Measurements from ENCODE around the gene POU3F1.

Gene POU3F1

DNA sequence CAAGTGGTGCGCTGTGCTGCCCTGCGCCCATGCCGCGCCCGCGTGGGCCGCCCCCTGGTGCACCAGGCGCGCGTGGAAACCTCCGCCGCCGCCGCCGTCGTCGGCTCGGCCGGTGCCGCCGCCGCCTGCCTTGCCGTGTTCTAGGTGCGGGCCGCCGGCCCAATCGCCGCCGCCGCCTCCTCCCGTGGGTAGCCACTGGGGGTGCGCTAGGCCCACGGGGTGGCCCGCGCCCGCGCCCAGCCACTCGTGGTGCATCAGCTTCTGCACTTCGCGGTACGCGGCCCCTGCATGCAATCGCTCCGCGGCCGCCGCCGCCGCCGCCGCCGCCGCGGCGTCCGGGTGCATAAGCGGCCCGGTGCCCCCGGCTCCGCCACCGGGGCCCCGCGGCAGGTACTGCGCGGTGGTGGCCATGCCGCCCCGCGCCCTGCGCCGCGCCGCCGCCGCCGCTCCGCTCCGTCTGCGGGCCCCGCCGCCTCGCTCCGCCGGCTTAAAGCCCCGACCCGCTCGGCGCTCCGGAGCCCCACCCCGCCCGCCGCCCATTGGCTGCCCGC is at the start of gene POU3F1:
Gene POU3F1, minus strand, starts transcription at position 461 of the 551 bp plus-strand sequence. Its CDS starts 50 bp downstream, at position 411.
- DNase-seq = no peak

DNA sequence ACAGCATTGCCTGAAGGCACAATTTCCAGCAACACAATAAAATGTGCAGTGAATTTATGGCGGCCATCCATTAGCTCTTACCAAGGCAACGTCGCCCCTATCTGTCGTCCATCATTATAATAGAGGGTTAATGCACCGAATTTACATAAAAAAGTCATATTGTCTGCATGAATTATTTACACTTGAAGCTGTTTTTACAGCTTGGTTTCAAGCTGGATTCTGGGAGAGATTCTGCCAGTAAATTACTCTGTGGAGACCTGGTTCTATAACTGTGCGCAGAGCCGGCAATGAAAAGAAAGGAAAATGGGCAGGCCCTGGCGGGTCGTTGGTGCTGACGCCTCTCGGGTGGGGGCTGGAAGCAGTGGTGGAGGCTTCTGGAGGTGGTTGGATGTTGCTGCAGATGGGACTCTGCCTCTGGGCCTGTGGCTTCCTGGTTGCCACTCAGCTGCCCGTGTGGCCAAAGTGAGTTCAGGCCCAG is 48.9 kb upstream of the POU3F1 start:
- DNase-seq = no peak

DNA sequence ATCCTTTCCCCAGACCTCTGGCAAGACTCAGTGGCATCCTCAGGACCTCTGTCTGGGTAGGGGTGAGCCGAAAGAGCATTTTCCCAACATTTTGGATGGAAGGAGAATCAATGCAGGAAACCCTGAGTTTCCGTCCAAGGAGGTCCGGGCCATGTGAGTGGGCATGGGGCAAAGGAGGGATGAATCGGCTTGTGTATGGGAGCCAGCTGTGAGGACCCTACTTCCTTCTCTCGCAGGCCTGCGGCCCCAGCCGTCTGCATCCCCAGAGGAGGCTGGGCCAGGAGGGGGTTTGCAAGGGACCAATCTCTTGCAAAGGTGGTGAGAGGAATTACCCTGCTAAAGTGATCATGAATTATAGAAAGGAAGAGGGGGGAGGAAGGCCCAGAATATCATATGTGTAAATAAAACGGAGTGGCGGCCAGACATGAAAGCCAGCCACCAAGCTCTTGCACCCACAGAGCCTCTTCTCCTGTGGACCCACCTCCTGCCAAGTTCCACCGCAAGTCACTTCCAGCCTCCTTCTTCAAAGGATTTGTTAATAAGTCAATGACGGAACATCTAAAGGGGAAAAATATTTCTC is 48.2 kb upstream of the POU3F1 start:
- DNase-seq = no peak

DNA sequence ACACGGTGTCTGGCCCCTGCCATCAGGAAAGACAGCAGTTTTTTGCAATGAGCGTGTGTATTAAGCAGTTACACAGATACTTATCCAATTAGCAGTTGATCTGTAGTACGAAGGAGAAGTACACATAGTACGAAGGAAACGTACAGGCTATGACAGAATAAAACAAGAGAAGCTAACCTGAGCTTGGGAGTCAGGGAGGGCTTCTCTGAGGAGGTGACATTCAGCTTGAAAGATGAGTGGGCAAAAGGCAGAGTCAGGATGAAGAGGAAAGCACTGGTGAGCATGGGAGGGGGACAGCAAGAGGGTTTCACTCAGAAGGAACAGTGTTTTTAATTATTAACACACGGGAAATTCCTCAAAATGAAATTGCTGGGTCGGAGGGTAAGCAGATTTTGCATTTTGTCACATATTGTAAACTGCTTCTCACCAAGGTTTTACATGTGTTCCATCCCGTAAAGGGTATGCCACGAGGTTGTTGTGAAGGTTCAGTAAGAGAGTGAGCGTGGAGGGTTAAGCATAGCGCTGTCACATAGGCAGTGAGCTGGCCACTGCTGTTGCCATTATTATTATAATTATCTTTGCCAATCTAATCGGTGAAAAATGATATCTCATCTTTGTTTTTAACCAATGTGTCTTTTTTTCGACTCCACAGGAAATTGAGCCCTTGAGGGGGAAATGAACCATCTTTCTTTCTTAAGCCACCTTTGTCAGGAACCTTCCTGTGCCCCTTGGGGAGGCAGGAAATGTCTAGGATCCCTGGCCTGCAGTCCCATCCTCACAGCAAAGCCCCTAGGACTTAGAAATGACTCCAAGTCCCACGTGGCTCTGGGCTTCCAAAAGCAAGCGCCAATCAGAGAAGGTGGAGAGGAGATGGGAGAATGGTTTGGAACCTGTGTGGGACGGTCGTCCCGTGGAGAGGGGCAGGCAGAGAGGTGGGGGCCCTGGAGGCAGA is 47.3 kb upstream of the POU3F1 start:
- no peak for DNase-seq

DNA sequence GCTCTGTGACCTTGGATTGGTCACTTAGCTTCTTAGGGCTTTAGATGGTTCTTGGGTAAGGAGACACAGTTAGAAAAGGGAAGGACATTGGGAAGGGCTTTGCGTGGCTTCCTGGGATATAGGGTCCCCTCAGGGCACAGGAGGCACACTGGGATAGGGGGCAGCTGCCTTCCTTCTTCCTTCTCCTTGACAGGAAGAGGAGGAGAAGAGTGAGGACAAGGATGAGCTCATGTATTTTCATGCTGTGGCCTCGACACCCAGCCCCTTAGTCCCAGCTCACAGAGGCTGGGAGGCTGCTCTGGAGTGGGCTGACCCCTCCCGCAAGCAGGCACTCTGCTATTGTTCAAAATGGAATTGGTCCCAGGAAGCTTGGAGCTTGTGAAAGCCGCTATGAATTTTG is 45.7 kb upstream of the POU3F1 start:
- DNase-seq = no peak

DNA sequence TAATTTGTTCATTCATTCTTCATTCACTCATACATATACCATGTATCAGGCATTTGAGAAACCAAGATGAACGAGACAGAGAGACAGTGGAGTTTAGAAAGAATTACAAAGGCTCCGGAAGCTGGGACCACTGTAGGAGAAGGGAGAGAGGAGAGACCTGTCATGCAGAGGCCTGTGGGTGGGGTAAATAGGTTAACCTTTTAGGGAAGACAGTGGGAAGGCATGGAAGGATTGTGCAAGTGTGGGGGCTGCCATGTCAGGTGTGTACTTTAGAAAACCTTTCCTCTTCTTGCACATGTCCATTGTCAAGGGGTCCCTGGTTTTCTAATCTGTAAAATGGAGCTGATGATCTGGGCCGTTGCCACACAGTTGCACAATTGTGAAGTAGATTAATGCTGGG is 44.2 kb upstream of the POU3F1 start:
- DNase-seq = no peak

DNA sequence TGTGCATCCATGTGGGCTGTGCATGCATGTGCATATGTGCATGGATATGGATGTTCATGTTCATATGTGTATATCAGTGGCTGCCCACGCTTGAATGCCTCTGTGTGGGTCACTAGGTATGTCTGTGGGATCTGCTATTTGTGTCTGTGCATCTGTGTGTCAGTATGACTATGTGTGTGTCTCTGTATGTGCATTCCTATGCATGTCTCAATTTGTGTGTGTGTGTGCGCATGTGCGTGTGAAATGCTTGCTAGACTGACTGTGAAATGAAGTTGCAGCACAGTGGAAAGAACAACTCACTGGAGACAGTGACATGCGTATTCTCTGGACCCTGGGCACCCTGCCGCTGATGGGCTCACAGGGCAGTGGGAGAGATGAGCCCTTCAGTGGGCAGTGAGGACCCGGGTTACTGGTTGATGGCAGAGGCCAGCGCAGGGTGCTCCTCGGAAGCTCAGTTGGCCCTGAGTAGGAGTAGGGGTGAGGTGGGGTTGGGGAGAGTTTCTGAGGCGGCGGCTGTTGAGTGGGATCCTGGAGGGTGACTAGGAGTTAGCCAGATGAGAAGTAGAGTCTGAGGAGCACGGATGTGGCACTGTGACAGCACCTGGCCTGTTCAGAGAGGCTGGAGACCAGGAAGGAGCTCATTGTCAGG is 43.2 kb upstream of the POU3F1 start:
- no peak for DNase-seq

DNA sequence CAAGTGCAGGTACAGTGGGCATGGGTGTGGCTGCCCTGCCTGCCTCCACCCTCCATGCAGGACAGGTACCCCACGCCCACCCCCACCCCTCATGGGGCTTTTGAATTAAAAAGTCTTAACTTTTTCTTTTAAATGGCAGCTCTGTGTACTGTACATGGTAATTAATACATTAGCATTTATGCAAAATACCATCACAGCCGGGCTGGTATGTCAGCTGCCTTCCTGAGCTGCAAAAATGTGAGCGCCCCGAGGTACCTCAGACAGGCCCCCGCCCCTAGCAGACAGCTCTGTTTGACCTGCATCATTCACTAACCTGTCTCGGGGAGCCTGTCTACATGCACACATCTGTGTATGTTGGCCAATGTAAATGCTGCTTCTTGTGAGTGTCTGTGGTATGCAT is 42.2 kb upstream of the POU3F1 start:
- DNase-seq = no peak

DNA sequence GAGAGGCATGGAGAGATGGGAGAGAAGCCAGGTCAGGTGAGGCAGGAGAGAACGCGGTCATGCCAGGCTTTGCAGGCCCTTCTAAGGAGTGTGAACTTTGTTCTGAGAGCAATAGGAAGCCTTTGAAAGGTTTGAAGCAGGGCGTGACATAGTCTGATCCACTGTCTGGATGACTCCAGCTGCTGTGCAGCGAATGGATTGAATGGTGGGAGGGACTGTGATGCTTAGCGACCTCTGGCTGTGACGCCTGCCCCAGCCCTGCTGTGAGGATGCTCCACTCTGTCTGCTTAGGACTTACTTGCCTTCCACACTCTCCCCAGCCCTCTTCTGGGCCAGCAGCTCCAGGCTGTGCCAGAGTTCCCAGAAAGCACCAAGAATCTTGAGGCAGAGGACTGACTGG is 41.8 kb upstream of the POU3F1 start:
- DNase-seq = no peak

DNA sequence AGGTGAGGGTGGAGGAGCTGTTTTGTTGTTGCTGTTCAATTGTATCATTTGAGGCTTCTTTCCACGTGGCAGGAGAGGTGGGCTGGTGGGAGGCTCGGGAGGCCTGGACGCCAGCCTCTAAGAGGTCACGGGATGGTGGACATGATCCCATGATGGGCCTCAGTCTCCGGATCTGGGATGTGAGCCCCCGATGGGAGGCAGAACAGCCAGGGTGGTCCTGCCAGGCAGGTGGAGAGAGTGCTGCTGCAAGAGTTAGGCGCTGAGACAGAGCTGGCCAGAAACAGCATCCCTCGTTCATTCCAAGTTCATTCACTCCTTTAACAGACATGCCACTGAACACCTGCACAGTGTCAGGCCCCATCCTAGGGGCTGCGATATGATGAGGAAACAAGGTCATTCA is 41.1 kb upstream of the POU3F1 start:
- no peak for DNase-seq

DNA sequence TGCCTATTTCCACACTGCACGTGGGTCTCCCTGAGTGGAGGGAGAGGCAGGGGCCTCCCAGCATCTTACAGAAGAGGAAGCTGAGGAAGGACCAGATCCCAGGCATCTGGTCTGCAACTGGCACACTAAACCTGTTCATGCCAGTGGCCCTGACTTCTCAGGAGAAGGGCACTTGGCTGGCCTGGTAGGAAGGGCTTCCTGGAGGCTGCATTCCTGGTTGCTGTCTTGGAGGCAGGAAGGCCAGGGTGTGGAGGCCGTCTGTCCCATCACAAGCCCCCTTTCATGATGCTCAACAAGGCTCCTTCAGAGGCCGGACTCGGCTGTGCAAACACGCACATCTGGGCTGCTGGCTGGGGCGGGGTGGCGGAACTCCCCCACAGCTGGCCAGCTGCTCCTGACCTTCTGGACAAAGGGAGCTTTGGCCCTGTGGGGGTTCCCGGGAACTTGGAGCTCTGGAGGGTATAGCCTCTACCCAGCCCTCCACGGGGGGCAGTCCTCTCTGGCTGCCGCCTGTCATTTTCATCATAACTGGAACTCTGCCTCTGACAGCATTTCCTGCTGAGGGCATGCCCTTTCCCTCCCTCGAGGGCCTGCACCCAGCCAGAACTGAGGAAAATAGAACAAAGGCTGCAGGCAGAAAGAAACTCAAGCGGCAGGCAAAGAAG is 39.2 kb upstream of the POU3F1 start:
- no peak for DNase-seq

DNA sequence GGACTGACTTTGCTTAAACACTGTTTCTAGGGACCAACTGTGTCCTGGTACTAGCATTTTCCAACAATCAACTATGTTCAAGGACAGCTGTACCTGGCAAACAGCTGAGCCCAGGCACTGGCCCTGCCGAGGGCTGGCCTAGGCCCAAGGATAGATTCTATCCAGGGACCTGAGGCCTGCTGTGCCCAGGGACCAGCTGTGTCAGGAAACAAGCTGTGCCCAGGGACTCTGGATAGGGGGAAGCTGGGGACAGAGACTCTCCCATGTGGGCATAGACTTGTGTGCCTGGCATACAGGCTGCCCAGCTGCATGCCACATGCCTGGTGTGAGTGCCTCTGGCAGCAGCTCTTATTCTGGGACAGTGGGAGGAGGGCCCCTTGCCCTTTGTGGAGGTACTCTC is 38.1 kb upstream of the POU3F1 start:
- no peak for DNase-seq

DNA sequence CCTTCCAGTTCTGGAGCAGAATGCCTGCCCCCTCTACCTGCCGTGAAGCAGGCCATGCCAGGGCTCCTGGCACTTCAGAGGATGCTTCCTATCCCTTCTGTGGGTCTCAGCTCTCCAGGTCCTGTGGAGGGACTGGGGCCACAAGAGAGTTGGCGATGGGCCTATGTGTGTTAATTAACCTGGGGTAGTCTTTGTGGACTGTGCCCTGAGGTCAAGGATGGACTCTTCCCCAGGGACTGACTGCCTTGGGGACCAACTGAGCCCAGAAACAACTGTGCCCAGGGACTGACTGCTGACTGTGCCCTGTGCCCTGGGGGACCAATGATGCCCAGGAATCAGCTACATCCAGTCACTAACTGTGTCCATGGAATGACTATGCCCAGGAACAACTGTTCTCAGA is 37.5 kb upstream of the POU3F1 start:
- no peak for DNase-seq

DNA sequence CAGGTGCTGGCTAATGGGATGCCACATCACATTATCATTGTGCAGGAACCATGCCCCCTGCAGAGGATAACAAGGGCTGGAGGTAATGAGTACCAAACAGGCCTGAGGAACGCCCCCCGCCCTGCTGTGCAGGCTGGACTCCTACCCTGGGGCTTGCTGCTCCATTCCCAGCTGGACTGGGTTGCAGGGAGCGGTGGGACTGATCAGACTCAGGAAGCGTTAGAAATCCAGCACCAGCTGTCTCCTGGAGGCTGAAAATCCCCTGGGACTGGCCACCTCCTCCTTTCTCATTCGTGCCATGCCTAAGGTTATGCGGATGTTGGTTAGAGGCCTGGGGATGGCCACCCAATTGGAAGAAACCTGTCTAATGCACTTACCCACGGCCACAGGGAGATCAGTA is 36.9 kb upstream of the POU3F1 start:
- no peak for DNase-seq

DNA sequence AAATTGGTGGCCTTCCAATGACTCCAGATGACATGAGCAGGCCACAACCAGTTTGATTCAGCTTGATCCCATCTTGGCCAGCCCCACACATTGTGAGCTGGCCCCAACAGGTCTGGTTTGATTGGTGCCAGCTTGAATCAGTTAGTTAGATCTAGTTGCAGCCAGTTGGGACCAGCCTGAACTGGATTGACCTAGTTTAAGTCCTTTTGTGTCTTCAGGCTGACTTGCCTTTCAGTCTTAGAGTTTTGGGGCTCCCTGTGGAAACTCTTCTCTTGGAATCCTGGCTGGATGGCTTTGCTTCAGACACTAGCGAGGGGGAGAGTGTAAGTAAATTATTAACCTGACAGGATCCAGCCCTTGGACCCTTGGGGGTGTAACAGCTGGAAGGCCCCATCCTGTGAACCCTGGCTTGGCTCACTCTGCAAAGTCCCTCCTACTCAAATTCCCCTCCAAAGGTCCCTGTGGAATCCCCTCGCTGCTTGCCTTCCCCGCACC is 36.2 kb upstream of the POU3F1 start:
- DNase-seq = no peak

DNA sequence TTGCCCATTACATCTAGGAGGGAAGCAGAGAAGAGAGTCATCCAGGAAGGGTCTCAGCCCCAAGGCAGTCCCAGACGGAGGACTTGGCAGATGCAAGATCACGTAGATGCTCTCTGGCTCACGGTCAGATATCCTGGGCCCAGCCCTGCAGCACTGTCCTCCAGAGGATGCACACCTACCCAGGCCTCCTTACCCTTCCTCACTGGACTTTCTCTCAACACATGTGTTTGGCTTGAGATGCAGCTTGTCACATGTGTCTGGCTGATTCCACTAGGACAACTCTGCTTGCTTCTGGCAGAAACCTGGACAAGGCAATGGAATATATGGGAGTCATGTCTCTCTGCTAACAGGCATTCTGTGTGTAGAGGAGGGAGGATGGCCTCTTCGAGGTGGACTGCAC is 32.4 kb upstream of the POU3F1 start:
- no peak for DNase-seq

DNA sequence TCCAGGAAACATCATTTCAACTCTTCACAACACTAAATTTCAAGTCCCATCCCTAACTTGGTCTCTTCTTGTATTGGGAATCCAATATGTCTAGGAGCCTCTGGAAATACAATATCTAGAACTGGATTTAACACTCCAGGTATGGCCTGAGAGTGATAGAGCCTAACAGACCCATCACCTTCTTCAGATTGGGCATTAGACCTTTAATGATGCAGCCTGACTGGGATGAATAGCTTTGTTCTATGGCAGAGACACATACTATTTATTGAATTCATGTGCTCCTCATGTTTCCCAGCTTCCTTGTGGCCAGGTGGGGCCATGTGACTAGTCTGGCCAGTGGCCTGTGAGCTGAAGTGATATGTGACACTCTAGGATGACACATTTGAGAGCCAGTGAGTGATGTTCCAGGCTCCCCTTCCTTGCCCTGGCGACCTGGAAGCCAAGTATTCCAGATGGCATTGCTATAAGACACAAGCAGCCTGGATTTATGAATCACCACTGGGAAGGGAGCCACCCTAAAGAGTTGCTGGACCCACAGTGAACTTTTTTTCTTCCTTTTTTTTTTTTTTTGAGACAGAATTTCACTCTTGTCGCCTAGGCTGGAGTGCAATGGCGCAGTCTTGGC is 31.0 kb upstream of the POU3F1 start:
- DNase-seq = no peak

DNA sequence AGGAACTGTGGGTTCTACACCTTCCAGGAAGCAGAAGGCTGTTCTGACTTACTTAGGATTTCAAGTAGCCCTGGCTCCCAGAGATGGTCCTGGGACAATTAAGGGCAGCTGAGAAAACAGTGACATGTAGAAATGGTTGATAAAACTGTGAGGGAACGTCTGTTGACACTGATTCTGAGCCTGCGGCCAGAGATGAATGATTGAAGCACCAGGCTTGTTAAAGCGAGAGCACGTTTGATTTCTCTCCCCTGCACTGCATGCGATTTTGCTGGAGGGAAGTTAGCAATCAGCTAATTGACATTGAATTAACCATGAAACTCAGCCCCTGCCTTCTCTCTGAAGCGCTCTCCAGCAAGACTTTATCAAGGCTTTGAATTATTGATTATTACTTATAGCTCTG is 29.9 kb upstream of the POU3F1 start:
- no peak for DNase-seq

DNA sequence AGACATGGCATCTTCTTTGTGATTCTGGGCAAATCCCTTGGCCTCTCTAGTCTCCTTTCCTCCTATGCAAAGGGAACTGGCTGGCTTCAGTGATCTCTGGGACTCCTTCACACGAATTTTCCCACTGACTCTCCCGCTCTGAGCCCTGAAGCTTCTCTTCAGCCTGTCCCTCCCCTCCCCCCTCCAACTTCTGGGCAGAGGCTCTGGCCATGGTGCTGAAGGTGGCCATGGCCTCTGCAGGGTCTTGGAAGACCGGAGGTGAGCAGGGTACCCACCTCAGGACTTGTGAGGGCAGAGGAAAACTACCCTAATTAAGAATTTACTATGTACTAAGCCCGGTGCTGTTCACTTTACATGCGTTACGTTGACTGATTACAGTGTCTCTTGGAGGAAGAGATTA is 29.4 kb upstream of the POU3F1 start:
- no peak for DNase-seq

DNA sequence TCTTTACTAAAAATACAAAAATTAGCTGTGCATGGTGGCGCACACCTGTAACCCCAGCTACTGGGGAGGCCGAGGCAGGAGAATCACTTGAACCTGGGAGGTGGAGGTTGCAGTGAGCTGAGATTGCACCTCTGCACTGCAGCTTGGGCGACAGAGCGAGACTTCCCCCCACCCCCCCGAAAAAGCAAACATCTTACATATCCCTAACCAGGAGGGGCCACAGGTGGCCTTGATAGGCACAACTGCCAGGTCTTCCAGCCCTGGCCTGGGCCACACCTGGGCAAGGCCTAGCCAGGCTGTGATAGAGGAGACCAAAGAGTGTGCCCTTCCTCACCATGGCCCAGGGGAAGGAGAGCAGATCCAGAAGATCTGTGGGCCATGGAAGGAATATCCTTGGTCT is 28.6 kb upstream of the POU3F1 start:
- no peak for DNase-seq

DNA sequence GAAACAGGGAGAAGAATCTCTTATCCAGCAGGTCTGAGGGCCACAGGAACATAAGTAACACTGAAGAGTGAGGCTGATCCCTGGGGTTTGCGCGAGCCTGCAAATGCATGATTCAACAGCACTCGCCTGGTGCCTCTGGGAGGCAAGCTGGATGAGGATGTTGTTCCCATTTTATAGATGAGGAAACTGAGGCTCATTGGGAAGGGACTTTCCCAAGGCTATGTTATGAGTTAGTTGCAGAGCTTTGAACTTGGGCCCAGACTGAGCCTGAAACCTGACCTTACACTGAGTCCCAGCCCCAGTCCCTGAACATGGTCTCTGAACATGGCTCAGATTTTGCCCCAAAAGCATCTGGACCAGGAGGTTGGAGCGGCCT is 27.7 kb upstream of the POU3F1 start:
- no peak for DNase-seq

DNA sequence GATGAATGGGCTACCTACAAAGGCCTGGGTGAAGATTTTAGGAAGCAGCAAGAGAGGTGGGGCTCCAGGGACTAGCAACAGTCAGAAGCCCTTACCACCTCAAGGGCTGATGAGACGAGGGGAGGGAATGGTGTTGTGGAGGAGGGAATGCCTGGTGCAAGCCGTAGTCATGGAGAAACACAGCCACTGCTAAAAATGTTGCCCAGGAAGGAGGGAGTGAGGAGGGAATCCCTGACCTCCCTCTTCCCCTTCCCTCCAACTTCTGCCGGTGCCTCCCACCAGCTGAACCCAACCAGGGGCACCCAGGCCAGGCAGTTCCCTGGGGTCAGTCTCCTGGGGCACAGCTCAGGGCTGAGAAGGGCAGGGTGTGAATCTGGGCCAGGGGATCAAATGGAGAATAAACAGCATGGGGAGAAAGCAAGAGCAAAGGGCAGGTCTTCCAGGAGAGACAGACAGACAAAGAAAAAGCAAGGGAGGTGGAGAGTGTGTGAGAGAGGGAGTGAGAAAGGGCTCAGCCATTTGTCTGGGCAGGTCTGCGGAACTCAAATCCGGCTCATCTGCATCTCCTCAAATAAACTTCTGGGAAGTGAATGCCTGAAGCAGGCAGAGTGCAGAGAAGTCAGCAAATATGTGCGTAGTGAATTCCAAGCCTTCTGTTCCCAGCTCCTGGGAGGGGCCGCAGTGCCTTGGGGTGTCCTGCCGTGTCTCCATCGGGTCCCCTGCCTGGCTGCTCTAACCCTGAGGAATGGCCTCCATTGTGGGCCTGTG is 27.1 kb upstream of the POU3F1 start:
- DNase-seq = no peak
